SK-N-SH treated with all-trans-retinoic acid at 6 μM for 48 hours (cell line): ENCODE results near the gene XPO6.

Experiments
- ATAC-seq: fragments of 200-7000 bp; cut with Tn5 transposase; 3 replicates; pipeline ENCODE4 v1.9.1; 2020; ENCODE audit warnings: mild to moderate bottlenecking, moderate library complexity
- ARNTL ChIP-seq: fragments of 450-650 bp; formaldehyde crosslinking; IDR thresholded peaks from 2 replicates; pipeline ENCODE4 v1.5.0; 2020; ENCODE audit warnings: low read depth, mild to moderate bottlenecking, moderate library complexity, borderline replicate concordance
- BACH2 ChIP-seq: fragments of 250-450 bp; sonication (Bioruptor Pico); IDR thresholded peaks from 2 replicates; pipeline ENCODE4 v1.9.0; 2021; ENCODE audit warnings: mild to moderate bottlenecking, borderline replicate concordance
- CSDC2 ChIP-seq: fragments of 250-450 bp; sonication (Bioruptor Pico); IDR thresholded peaks from 2 replicates; pipeline ENCODE4 v1.5.0; 2020; ENCODE audit warnings: mild to moderate bottlenecking, moderate library complexity
- ESRRG ChIP-seq: fragments of 250-450 bp; sonication (Bioruptor Pico); IDR thresholded peaks from 2 replicates; pipeline ENCODE4 v1.6.1; 2021; ENCODE audit warnings: mild to moderate bottlenecking
- GLIS3 ChIP-seq: fragments of 250-450 bp; sonication (Bioruptor Pico); IDR thresholded peaks from 2 replicates; pipeline ENCODE4 v1.5.0; 2020; ENCODE audit warnings: mild to moderate bottlenecking, moderate library complexity
- ISL1 ChIP-seq: fragments of 250-450 bp; sonication (Bioruptor Pico); IDR thresholded peaks from 2 replicates; pipeline ENCODE4 v2.1.2; 2022; ENCODE audit warnings: mild to moderate bottlenecking, moderate library complexity
- OSR1 ChIP-seq: fragments of 250-450 bp; sonication (Bioruptor Pico); IDR thresholded peaks from 2 replicates; pipeline ENCODE4 v1.8.0; 2022; ENCODE audit warnings: moderate library complexity, mild to moderate bottlenecking, inconsistent platforms
- PPARA ChIP-seq: fragments of 250-450 bp; sonication (Bioruptor Pico); IDR thresholded peaks from 2 replicates; pipeline ENCODE4 v1.5.0; 2020; ENCODE audit warnings: mild to moderate bottlenecking, borderline replicate concordance
- RARB ChIP-seq: fragments of 250-450 bp; sonication (Bioruptor Pico); IDR thresholded peaks from 2 replicates; pipeline ENCODE4 v1.8.0; 2021; ENCODE audit warnings: mild to moderate bottlenecking, moderate library complexity
- SNAI2 ChIP-seq: fragments of 250-450 bp; sonication (Bioruptor Pico); IDR thresholded peaks from 2 replicates; pipeline ENCODE4 v1.5.0; 2020; ENCODE audit warnings: mild to moderate bottlenecking, moderate library complexity
- TCF4 ChIP-seq: fragments of 250-450 bp; sonication (Bioruptor Pico); IDR thresholded peaks from 2 replicates; pipeline ENCODE4 v1.8.0; 2021; ENCODE audit warnings: mild to moderate bottlenecking, moderate library complexity, borderline replicate concordance
- TOX ChIP-seq: fragments of 250-450 bp; sonication (Bioruptor Pico); IDR thresholded peaks from 2 replicates; pipeline ENCODE4 v1.8.0; 2021; ENCODE audit warnings: mild to moderate bottlenecking, moderate library complexity, borderline replicate concordance
- TSHZ2 ChIP-seq: fragments of 250-450 bp; sonication (Bioruptor Pico); IDR thresholded peaks from 2 replicates; pipeline ENCODE4 v1.5.0; 2020; ENCODE audit warnings: mild to moderate bottlenecking, moderate library complexity
- ZC3H10 ChIP-seq: fragments of 250-450 bp; sonication (Bioruptor Pico); IDR thresholded peaks from 2 replicates; pipeline ENCODE4 v1.5.1; 2021; ENCODE audit warnings: mild to moderate bottlenecking, moderate library complexity
- ZFP3 ChIP-seq: fragments of 250-450 bp; sonication (Bioruptor Pico); IDR thresholded peaks from 2 replicates; pipeline ENCODE4 v1.5.0; 2020; ENCODE audit warnings: mild to moderate bottlenecking, moderate library complexity
- ZFP30 ChIP-seq: fragments of 450-650 bp; formaldehyde crosslinking; IDR thresholded peaks from 2 replicates; pipeline ENCODE4 v1.5.0; 2022; ENCODE audit warnings: mild to moderate bottlenecking, moderate library complexity
- ZNF70 ChIP-seq: fragments of 450-650 bp; formaldehyde crosslinking; IDR thresholded peaks from 2 replicates; pipeline ENCODE4 v1.5.0; 2020; ENCODE audit warnings: mild to moderate bottlenecking, moderate library complexity
- ZNF8 ChIP-seq: fragments of 450-650 bp; formaldehyde crosslinking; IDR thresholded peaks from 2 replicates; pipeline ENCODE4 v1.5.0; 2020; ENCODE audit warnings: mild to moderate bottlenecking, moderate library complexity
- TF ChIP-seq, protein P1 (sequence below): fragments of 250-450 bp; sonication (Bioruptor Pico); IDR thresholded peaks from 2 replicates; pipeline ENCODE4 v1.5.1; 2021; ENCODE audit warnings: mild to moderate bottlenecking, moderate library complexity
- TF ChIP-seq, protein P2 (sequence below): fragments of 250-450 bp; sonication (Bioruptor Pico); IDR thresholded peaks from 2 replicates; pipeline ENCODE4 v1.8.0; 2021; ENCODE audit warnings: low read depth, mild to moderate bottlenecking, moderate library complexity, borderline replicate concordance
- TF ChIP-seq, protein P3 (sequence below): fragments of 250-450 bp; sonication (Bioruptor Pico); IDR thresholded peaks from 2 replicates; pipeline ENCODE4 v1.8.0; 2020; ENCODE audit warnings: mild to moderate bottlenecking, moderate library complexity, borderline replicate concordance
- TF ChIP-seq, protein P4 (sequence below): fragments of 250-450 bp; sonication (Bioruptor Pico); IDR thresholded peaks from 2 replicates; pipeline ENCODE4 v1.5.1; 2020; ENCODE audit warnings: low read depth, mild to moderate bottlenecking, moderate library complexity

XPO6 gene

DNA sequence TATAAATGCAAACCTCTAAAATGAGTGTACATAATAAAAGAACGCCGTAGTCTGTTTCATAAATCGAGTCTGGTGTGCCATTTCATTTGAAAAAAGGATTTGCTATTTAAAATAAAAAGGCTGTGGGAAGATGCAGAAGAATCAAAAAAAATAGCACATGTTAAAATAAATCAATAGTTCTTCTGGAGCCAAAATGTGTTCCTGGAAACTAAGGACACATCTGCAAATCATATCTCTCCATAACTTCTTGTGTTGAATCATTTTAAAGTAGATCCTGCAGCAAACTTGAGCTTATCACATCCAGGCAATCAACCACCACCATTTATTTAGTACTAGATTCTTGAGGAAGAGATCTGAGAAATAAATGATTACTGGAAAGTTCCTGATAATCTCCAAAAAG, 29.0 kb downstream of the XPO6 start (continued):
- TF ChIP-seq, protein P1, sequence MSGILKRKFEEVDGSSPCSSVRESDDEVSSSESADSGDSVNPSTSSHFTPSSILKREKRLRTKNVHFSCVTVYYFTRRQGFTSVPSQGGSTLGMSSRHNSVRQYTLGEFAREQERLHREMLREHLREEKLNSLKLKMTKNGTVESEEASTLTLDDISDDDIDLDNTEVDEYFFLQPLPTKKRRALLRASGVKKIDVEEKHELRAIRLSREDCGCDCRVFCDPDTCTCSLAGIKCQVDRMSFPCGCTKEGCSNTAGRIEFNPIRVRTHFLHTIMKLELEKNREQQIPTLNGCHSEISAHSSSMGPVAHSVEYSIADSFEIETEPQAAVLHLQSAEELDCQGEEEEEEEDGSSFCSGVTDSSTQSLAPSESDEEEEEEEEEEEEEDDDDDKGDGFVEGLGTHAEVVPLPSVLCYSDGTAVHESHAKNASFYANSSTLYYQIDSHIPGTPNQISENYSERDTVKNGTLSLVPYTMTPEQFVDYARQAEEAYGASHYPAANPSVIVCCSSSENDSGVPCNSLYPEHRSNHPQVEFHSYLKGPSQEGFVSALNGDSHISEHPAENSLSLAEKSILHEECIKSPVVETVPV, result no peak
- TF ChIP-seq BACH2 (CRISPR knock-in tag) (no peak), ISL1 (CRISPR knock-in tag) (no peak), SNAI2 (CRISPR knock-in tag) (no peak), ZNF70 (no peak)

- peak; percentile 26; the same call in 2 of the 3 replicates for ATAC-seq
- TF ChIP-seq RARB (CRISPR knock-in tag) (no peak), GLIS3 (no peak), CSDC2 (CRISPR knock-in tag) (no peak), PPARA (CRISPR knock-in tag) (no peak), ZFP3 (CRISPR knock-in tag) (no peak), ZNF8 (CRISPR knock-in tag) (no peak), ZFP30 (CRISPR knock-in tag) (no peak), SNAI2 (CRISPR knock-in tag) (no peak), ZNF70 (no peak), TSHZ2 (no peak), ESRRG (CRISPR knock-in tag) (no peak), ISL1 (CRISPR knock-in tag) (no peak)
- TF ChIP-seq, protein P2, sequence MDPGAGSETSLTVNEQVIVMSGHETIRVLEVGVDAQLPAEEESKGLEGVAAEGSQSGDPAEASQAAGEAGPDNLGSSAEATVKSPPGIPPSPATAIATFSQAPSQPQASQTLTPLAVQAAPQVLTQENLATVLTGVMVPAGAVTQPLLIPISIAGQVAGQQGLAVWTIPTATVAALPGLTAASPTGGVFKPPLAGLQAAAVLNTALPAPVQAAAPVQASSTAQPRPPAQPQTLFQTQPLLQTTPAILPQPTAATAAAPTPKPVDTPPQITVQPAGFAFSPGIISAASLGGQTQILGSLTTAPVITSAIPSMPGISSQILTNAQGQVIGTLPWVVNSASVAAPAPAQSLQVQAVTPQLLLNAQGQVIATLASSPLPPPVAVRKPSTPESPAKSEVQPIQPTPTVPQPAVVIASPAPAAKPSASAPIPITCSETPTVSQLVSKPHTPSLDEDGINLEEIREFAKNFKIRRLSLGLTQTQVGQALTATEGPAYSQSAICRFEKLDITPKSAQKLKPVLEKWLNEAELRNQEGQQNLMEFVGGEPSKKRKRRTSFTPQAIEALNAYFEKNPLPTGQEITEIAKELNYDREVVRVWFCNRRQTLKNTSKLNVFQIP (CRISPR knock-in tag), result no peak
- TF ChIP-seq, protein P3, sequence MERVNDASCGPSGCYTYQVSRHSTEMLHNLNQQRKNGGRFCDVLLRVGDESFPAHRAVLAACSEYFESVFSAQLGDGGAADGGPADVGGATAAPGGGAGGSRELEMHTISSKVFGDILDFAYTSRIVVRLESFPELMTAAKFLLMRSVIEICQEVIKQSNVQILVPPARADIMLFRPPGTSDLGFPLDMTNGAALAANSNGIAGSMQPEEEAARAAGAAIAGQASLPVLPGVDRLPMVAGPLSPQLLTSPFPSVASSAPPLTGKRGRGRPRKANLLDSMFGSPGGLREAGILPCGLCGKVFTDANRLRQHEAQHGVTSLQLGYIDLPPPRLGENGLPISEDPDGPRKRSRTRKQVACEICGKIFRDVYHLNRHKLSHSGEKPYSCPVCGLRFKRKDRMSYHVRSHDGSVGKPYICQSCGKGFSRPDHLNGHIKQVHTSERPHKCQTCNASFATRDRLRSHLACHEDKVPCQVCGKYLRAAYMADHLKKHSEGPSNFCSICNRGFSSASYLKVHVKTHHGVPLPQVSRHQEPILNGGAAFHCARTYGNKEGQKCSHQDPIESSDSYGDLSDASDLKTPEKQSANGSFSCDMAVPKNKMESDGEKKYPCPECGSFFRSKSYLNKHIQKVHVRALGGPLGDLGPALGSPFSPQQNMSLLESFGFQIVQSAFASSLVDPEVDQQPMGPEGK (CRISPR knock-in tag), result no peak
Observed at GRCh38 chr16:28182183-28182582, 29.6 kb downstream of the XPO6 start.

- peak; percentile 94 for ATAC-seq
Observed at GRCh38 chr16:28181515-28181914, 30.2 kb downstream of the XPO6 start.

GRCh38 chr16:28180655-28181460, 30.9 kb downstream of the XPO6 start:
- TF ChIP-seq ISL1 (CRISPR knock-in tag) (no peak), OSR1 (CRISPR knock-in tag) (no peak), TOX (CRISPR knock-in tag) (no peak), ZNF8 (CRISPR knock-in tag) (no peak), ARNTL (CRISPR knock-in tag) (no peak), BACH2 (CRISPR knock-in tag) (no peak), SNAI2 (CRISPR knock-in tag) (no peak), TCF4 (CRISPR knock-in tag) (no peak), GLIS3 (no peak)
- TF ChIP-seq, protein P4, sequence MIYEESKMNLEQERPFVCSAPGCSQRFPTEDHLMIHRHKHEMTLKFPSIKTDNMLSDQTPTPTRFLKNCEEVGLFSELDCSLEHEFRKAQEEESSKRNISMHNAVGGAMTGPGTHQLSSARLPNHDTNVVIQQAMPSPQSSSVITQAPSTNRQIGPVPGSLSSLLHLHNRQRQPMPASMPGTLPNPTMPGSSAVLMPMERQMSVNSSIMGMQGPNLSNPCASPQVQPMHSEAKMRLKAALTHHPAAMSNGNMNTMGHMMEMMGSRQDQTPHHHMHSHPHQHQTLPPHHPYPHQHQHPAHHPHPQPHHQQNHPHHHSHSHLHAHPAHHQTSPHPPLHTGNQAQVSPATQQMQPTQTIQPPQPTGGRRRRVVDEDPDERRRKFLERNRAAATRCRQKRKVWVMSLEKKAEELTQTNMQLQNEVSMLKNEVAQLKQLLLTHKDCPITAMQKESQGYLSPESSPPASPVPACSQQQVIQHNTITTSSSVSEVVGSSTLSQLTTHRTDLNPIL, result no peak
- TF ChIP-seq, all 23 proteins: peak for 0
- ATAC-seq, result peak; percentile 51

More at GRCh38 chr16:28181515-28181914, 30.2 kb downstream of the XPO6 start:
- TF ChIP-seq, protein P4, result no peak
- TF ChIP-seq TCF4 (CRISPR knock-in tag) (no peak), ZC3H10 (0 out of 2 replicates have a peak, but pooled peaks have one; percentile 32), ISL1 (CRISPR knock-in tag) (peak; percentile 48; the same call in 1 of the 2 replicates)
